Sigmoid colon (tissue), 7 donors: ENCODE measurements around the gene MLH3. TPM values are rescaled to one million over a fixed set of nuclear protein-coding genes. Genes with fewer than 3 reads are reported as not detected.
A peak's percentile ranks its signal among the peaks of the same experiment; 100 is the strongest.
"Not testable (repeated sequence)": the region's sequence is repeated elsewhere in the genome, so short reads cannot be mapped to it uniquely, and the experiment has no call there.

Experiments used
- DNase-seq: peaks from one replicate; pipeline ENCODE4 v3.0.0-alpha.2; 2019
- H3K27ac ChIP-seq, 4 donors: fragments of 200-600 bp; sonication (generic); one replicate each; pipeline ENCODE4 v1.5.1; 2016 to 2019; ENCODE audit warnings: mild to moderate bottlenecking in 1 of 4
- H3K27me3 ChIP-seq, 3 donors: fragments of 200-600 bp; sonication (generic); one replicate each; pipeline ENCODE4 v1.5.1; 2019; ENCODE audit warnings: mild to moderate bottlenecking in 1 of 3
- H3K36me3 ChIP-seq, 4 donors: fragments of 200-600 bp; sonication (generic); one replicate each; pipeline ENCODE4 v1.5.1; 2016 to 2019
- H3K4me1 ChIP-seq, 4 donors: fragments of 200-600 bp; sonication (generic); one replicate each; pipeline ENCODE4 v1.5.1; 2017 to 2019
- H3K4me3 ChIP-seq, 4 donors: fragments of 200-600 bp; sonication (generic); one replicate each; pipeline ENCODE4 v1.5.1; 2017 to 2019; ENCODE audit warnings: mild to moderate bottlenecking in 2 of 4, moderate library complexity in 1 of 4
- H3K9me3 ChIP-seq, 4 donors: fragments of 200-600 bp in 3 of 4; sonication (generic) in 3 of 4; one replicate each; pipeline versions ENCODE4 v1.5.1 to v1.6.1; 2013 to 2019
- EP300 ChIP-seq, 4 donors: sonication (generic); formaldehyde crosslinking; IDR thresholded peaks; one replicate each; pipeline ENCODE4 v1.6.1; 2017; ENCODE audit warnings: antibody characterized with exemption in 4 of 4
- POLR2A ChIP-seq, 2 donors: fragments of 450-650 bp; IDR thresholded peaks; one replicate each; pipeline ENCODE4 v1.6.1; 2016; ENCODE audit warnings: antibody characterized with exemption in 2 of 2, mild to moderate bottlenecking in 2 of 2, moderate library complexity in 2 of 2
- POLR2AphosphoS5 ChIP-seq, 4 donors: sonication (generic); formaldehyde crosslinking; IDR thresholded peaks; one replicate each; pipeline ENCODE4 v1.6.1; 2017; ENCODE audit warnings: antibody characterized with exemption in 4 of 4
- WGBS, 2 donors: extraction: QIAGEN DNeasy Blood & Tissue Kit; methylation state at CpG; one replicate each; pipeline ENCODE4 v1.1.7; 2013; 5-methylcytosine and 5-hydroxymethylcytosine counted together
- intact Hi-C: fragments of 100-400 bp; cut with DNase I; formaldehyde crosslinking; loops from one replicate; pipeline ENCODE4 v1.15.1; 2023
- polyA plus RNA-seq, 3 donors: library from polyadenylated mRNA; stranded (reverse); fragments of 200-250 nt; gene quantifications; one replicate each; pipeline ENCODE4 v1.2.3, GENCODE V29; 2013
- total RNA-seq, 4 donors: library from RNA; depleted of rRNA; stranded (reverse); fragments of >200 nt; gene quantifications; one replicate each; pipeline ENCODE4 v1.1.0, GENCODE V29; 2016
- TF ChIP-seq, protein P1 (sequence below), 4 experiments: fragments of 450-650 bp in 3 of 4; fragments of 200-600 bp in 1 of 4; IDR thresholded peaks; one replicate each; pipeline ENCODE4 v1.5.1; 2016 to 2019; ENCODE audit warnings: antibody characterized with exemption in 4 of 4, mild to moderate bottlenecking in 3 of 4, moderate library complexity in 2 of 4
- donor health status: healthy with polysubstance abuse.
- donor health status: Bipolar disorder and iron deficiency.
- donor health status: healthy.

The MLH3 gene
- total and polyA plus RNA-seq, 7 donors: 3.6 to 42.9 (median 30.0) TPM

DNA sequence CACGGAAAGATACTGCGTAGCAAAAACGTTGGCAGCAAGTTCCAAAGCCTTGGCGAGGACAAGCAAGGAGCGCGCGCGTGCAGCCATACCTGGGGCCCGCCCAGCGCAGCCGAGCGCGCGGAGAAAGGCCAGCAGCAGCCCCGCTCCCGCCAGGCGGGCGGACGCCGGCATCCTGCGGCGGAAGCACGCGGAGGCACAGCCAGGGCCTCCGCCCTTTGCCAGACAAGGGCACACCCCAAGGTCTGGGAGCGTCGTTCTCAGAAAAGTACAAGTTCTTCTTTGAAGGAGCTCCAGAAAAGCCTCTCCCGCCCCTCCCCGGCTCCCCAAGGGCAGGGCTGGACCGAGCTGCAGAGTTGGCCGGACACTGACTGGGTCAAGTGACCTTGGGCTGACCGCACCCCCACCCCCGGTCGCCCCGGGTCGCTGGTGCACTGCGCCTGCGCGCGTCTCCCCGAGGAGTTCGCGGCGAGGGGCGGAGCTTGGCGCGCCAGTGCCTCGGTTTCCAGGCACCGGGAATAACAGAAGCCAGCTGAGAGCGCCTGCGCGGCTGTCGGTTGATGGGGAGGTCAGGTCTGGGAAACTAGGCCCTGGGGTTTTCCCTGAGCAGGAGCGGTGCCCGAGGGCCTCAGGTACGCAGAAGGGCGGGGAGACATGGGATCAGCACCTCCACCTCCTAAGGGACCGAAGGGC, 18.0 kb upstream of the MLH3 start, which contains the start of gene ZC2HC1C:
Gene ZC2HC1C (plus strand): TSS at position 521 of the 690 bp plus-strand sequence. CDS start 933 bp downstream, outside the sequence.
- TF ChIP-seq, protein P1, sequence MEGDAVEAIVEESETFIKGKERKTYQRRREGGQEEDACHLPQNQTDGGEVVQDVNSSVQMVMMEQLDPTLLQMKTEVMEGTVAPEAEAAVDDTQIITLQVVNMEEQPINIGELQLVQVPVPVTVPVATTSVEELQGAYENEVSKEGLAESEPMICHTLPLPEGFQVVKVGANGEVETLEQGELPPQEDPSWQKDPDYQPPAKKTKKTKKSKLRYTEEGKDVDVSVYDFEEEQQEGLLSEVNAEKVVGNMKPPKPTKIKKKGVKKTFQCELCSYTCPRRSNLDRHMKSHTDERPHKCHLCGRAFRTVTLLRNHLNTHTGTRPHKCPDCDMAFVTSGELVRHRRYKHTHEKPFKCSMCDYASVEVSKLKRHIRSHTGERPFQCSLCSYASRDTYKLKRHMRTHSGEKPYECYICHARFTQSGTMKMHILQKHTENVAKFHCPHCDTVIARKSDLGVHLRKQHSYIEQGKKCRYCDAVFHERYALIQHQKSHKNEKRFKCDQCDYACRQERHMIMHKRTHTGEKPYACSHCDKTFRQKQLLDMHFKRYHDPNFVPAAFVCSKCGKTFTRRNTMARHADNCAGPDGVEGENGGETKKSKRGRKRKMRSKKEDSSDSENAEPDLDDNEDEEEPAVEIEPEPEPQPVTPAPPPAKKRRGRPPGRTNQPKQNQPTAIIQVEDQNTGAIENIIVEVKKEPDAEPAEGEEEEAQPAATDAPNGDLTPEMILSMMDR (IDR thresholded peaks at IDR 0.05): no peak
- TF ChIP-seq POLR2A (IDR thresholded peaks at IDR 0.05): peak; percentile 33 to 41
- peak in 2 of 4 donors; percentile 49 to 75 for TF ChIP-seq EP300 (IDR thresholded peaks at IDR 0.05)
- peak; percentile 67 to 89 (median 83) for TF ChIP-seq POLR2AphosphoS5 (IDR thresholded peaks at IDR 0.05)
- no peaks in the 10 kb centered on the region for H3K36me3 ChIP-seq
- 1 to 3% methylated on average over 58 of the region's 58 CpGs for WGBS, 2 donors
- no peaks in the 10 kb centered on the region for H3K27me3 ChIP-seq
- H3K9me3 ChIP-seq: no peaks in the 10 kb centered on the region
- DNase-seq: peak; percentile 98
- H3K4me1 ChIP-seq: peaks cover 0 to 41% (median 26%) of the 10 kb centered on the region in 4 donors
- peak within 1 kb of the TSS; percentile 46 to 61 (median 60) for H3K4me3 ChIP-seq
- intact Hi-C loops: loop anchor here (2.0 to 5.0 kb wide), 2 partner anchors 18 to 67 kb away; partner anchors contain the start of genes EIF2B2 and MLH3
- H3K27ac ChIP-seq: peak within 1 kb of the TSS; percentile 93 to 95 (median 94)

DNA sequence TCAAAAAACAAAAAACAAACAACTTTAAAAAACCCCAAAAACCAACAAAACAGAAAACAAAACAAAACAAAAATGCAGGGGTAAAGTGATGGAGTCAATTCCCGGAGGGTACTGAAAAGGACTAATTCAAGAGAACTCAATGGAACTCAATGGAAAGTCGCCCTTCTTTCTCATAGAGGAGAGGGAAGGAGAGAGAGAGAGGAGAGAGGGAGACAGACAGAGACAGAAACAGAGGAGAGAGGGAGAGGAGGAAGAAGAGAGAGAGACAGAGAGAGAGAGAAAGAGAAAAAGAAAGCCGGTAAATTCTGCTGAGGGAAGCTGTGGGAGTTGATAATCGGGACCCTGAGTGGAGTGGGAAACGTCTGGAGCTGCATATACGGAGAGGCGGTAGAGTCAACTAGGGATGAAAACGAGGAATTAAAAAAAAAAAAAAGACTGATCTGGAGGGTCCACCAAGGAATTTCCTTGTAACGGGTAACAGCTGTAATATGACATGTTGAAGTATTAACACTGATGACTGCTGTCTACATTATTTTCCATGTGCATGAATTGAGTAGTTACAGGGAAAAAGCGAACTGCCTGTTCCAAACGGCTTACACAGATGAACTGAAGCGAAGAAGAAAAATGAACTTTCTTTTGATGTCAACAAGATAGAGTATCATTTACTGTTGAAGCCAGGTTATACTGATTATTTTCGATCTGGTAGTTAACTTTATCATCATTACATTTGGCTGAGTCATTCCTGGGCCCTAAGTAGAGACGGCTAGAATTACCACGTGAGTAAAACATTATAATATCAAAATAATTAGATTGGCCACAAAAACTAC, 17.2 kb upstream of the MLH3 start:
- no peak for TF ChIP-seq EP300 (IDR thresholded peaks at IDR 0.05)
- TF ChIP-seq POLR2A (IDR thresholded peaks at IDR 0.05): no peak
- TF ChIP-seq, protein P1 (IDR thresholded peaks at IDR 0.05): no peak
- no peak for TF ChIP-seq POLR2AphosphoS5 (IDR thresholded peaks at IDR 0.05)
- Histone ChIP-seq H3K27ac (peak overlapping the region; percentile 93 to 95 (median 94)), H3K27me3 (no peaks in the 10 kb centered on the region), H3K4me1 (peaks cover 0 to 41% (median 27%) of the 10 kb centered on the region in 4 donors), H3K4me3 (peak overlapping the region; percentile 46 to 61 (median 60)), H3K9me3 (no peaks in the 10 kb centered on the region), H3K36me3 (no peaks in the 10 kb centered on the region)
- intact Hi-C loops: loop anchor here (2.0 to 5.0 kb wide), 2 partner anchors 18 to 66 kb away; partner anchors contain the start of genes EIF2B2 and MLH3
- 12 to 31% methylated on average over 15 of the region's 15 CpGs for WGBS, 2 donors
- DNase-seq: no peak

DNA sequence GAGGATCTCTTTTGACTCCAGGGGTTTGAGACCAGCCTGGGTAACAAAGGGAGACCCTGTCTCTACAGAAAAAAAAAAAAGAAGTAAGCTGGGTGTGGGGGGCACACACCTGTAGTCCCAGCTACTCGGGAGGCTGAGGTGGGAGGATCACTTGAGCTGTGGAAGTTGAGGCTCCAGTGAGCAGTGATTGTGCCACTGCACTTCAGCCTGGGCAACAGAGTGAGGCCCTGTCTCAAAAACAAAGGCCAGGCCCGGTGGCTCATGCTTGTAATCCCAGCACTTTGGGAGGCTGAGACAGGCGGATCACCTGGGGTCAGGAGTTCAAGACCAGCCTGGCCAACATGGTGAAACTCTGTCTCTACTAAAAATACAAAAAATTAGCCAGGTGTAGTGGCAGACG, 16.5 kb upstream of the MLH3 start:
- H3K4me3 ChIP-seq: peak overlapping the region in 2 of 4 donors; percentile 61
- H3K9me3 ChIP-seq, H3K27me3 ChIP-seq, DNase-seq, H3K36me3 ChIP-seq: not testable (repeated sequence)
- intact Hi-C loops: loop anchor here (2.0 to 5.0 kb wide), 2 partner anchors 17 to 65 kb away; partner anchors contain the start of genes EIF2B2 and MLH3
- 83 to 93% methylated on average over 4 of the region's 4 CpGs for WGBS, 2 donors
- peaks cover 0 to 45% (median 29%) of the 10 kb centered on the region in 4 donors for H3K4me1 ChIP-seq
- peak overlapping the region; percentile 93 to 95 (median 94) for H3K27ac ChIP-seq

DNA sequence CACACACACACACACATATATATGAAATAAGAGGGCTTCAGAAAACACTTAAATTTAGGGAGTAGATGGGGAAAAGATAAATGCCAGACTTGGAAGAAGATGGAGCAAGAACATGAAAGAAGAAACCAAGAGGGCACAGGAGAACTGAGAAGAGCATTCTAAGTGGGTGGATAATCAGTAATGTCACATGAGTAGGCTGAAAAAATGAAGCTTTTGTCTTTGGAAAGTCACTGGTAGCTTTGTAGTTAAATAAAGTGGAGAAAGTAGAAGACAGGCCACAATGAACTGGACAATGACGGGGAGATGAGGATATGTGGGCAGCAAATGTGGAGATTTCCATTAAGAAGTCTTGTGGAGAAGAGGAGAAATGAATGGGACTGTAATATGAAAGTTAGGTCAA, 15.9 kb upstream of the MLH3 start:
- Histone ChIP-seq H3K4me1 (peaks cover 0 to 46% (median 29%) of the 10 kb centered on the region in 4 donors), H3K4me3 (no peak overlapping the region), H3K9me3 (no peaks in the 10 kb centered on the region), H3K27me3 (no peaks in the 10 kb centered on the region), H3K27ac (peak overlapping the region in 3 of 4 donors; percentile 93 to 95 (median 93)), H3K36me3 (no peaks in the 10 kb centered on the region)
- no peak for TF ChIP-seq POLR2AphosphoS5 (IDR thresholded peaks at IDR 0.05)
- TF ChIP-seq POLR2A (IDR thresholded peaks at IDR 0.05): no peak
- TF ChIP-seq, protein P1 (IDR thresholded peaks at IDR 0.05): no peak
- no peak for TF ChIP-seq EP300 (IDR thresholded peaks at IDR 0.05)
- 93 to 96% methylated on average over 1 of the region's 1 CpG for WGBS, 2 donors
- intact Hi-C loops: loop anchor here (5.0 kb wide), 1 partner anchor 65 kb away; the partner anchor contains the start of gene EIF2B2
- DNase-seq: no peak
